Left ventricle myocardium superior (tissue), 1 donor: ENCODE measurements around the gene SH3RF3. TPM values are rescaled to one million over a fixed set of nuclear protein-coding genes. Genes with fewer than 3 reads are reported as not detected.

Source experiments
- ATAC-seq: fragments of 200-7000 bp; cut with Tn5 transposase; one replicate; pipeline ENCODE4 v1.9.1; 2020; ENCODE audit warnings: mild to moderate bottlenecking, moderate library complexity
- DNase-seq: peaks from one replicate; pipeline ENCODE4 v3.0.0-alpha.2; 2020
- intact Hi-C: fragments of 100-400 bp; cut with micrococcal nuclease; formaldehyde crosslinking; loops from one replicate; pipeline ENCODE4 v1.11.0; 2022
- total RNA-seq: library from RNA; stranded (reverse); fragmentation: NEBNext Ultra II Directional; extraction: Animal tissue kit (Norgen Biotek cat#: 25700); gene quantifications from one replicate; pipeline ENCODE4 v1.2.1, GENCODE V29; 2021
- donor health status: DM: no; HTN: yes; CAD: no; lungs with severe emphysema.

Gene SH3RF3
- total RNA-seq, 1 donor from 2014 or later = 7.4 TPM

DNA sequence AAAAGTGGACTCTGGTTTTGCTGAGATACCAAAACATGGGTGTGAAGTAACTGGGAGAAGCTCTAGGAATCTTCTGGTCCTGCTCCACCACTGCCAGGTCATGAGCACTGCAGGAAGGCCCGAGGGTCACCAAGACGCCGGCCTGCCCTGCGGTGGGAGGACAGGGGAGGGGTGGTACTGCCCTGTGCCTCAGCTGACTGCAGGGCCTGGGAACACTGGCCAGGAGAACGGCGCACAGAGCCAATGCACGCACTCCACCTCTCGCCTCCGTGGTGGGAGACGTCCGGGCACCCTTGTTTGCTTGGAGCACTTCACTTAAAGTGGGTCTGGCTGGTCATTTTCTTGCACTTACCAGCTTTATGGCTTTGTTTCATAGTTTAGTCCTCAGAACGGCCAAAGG is 153.4 kb downstream of the SH3RF3 start:
- ATAC-seq = no peak
- DNase-seq = peak; percentile 12
- intact Hi-C loops = no loop called here

DNA sequence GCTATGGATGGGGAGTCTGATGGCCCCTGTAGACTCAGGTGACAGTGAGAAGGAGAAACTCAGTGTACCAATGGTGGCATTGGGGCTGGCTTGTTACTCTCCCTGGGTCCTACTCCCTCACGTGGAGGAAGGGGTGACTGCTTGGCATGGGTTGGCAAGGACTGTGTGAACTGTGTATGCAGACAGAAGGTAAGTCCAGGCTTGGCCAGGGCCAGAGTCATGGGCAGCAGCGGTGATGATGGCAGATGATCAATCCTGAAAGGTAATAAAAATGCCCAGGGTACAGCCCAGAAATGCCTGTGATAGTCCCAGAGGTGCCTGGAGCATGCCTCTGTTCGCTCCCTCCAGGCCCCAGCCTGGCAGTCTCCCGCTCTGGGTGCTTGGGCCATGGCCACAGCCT is 153.9 kb downstream of the SH3RF3 start:
- ATAC-seq (no peak), DNase-seq (peak; percentile 19)
- intact Hi-C loops = no loop called here

DNA sequence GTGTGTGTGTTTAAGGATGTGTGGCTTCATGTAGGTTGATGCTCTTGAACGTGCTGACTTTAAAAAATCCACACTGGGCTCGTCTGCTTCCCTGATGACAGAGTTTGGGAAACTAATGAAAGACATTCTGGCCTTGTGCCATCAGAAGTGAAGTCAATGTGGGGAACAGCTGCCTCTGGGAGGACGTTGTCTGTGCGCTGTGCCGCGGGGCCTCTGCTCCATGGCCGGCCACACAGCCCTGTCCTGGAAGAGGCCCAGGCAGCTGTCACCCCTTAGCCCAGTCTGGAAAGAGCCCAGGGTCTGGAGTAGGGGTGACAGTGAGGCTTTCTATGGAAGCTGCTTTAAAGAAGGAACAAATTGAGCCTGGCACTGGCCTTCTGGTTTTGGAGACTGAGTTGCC is 155.8 kb downstream of the SH3RF3 start:
- peak; percentile 76 for DNase-seq
- peak; percentile 87 for ATAC-seq
- intact Hi-C loops = no loop called here

DNA sequence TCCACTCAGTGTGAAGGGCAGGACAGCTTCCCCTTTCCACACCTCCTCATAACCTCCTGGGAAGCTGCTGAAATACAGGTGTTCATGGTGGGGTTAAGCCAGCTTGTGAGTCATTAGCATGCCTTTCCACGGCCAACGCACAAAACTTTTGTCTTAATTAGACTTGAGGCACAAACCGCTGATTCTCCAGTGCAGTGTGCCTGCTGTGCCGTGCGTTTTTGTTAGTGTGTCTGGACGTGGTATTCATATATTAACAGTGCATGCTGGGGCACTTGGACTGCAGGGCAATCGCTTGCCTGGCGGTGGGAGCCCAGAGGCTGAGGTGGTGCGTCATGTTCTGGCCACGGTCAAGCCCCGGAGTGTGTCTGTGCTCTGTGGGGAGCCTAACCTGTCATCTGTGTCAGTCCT is 156.2 kb downstream of the SH3RF3 start:
- intact Hi-C loops = no loop called here
- ATAC-seq (peak; percentile 9), DNase-seq (peak; percentile 27)

DNA sequence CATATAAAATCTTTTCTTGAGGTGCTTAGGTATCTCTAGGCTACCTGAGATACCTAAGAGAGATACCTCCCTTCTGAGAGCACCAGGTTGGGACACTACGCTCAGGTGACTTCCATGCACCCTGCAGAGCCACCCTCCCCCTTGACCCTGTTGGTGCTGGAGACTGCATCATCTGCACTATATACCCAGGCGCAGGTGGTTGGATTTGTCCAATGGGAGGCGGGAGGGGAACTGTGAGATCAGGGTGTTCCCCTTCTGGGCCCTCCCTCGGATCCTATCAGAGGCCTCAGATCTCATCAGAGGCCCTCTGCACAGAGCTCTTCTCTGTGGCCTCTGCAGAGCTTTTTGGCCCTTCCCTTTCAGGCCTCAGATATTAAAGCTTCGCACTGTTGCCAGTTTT is 158.4 kb downstream of the SH3RF3 start:
- DNase-seq (no peak), ATAC-seq (no peak)
- intact Hi-C loops = no loop called here

DNA sequence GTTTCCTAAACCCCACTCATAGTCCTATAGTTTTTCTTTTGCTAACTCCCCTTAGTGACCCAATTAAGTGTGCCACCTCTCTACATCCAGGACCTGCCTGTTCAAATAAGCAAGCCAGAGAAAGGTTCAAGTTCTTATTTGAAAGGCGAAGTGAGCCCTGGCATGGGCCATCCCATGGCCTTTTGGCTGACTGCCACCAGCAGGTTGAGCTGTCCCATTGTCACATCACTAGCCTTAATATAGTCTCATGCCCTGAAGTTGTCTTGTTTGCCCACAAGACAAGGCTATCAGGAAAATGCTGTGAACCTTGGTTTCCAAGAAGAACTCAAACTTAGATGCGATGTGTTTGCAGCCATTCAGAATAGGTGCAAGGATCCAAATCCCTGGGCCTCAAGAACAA is 158.8 kb downstream of the SH3RF3 start:
- intact Hi-C loops = no loop called here
- ATAC-seq (no peak), DNase-seq (peak; percentile 3)

DNA sequence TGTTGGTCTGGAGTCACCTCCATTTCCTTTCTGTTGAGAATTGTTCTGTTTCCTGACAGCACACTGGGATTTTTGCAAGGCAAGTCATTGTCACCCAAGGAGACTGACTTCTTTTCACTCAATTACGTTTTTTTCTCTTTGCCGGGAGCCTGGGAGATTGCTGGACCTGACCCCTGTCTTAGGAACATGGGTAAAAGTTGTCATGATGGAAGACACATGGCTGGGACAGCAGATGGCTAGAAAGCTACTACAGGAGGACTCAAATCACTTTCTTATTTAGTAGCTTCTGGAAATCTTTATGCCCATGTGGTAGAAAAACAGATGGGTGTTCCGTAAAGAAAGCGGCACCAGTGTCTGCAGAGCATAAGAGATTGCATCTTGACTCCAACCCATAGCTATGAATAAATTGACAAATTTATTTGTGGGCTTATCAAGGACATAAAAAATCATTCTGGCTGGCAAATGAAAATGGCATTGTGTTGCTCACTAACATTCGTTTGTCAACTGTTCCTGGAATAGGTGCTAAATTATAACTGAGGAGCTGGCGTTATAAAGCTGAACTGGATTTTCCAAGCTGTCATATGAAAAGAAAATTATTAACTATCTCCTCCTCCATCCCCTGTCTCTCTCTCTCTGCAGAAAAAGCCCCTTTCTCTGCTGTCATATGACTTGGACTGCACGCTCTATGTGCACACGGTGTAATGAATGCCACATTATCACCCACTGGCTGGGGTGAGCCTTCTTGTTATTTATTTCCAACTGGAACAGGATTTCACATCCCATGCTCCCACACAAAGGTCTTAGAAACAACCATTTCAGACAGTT is 159.8 kb downstream of the SH3RF3 start:
- intact Hi-C loops = no loop called here
- no peak for ATAC-seq
- no peak for DNase-seq

DNA sequence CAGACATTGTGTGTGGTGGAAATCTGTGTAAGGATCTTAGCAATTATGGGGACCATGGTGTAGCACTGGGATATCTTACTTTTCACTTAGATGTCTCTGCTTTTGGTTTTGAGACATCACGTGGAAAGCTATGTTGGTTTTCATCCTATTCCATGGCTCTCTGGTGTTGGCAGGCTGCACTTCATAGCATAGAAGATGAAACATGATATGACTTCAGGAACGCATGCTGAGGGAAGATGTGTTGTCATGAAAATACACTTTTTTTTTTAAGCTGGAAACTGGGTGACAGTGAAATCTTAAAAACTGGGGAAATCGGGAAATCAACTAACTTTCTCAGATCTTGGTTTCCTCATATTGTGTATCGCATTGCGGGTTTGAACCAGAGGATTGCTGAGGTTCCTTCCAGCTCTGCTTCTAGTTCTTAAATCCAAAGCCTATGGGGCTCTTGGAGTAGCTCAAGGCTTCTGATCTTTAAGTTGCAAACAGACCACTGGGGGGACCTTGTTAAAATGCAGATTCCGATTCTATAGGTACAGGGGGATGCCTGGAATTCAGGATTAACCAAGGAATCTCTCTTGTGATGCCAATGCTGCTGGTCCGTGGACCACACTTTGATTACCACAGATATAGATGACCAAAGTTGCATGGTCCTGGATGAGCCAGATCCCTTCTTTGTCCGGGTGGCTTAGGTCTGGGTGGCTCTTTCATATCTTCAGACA is 160.7 kb downstream of the SH3RF3 start:
- intact Hi-C loops = no loop called here
- ATAC-seq (no peak), DNase-seq (no peak)

DNA sequence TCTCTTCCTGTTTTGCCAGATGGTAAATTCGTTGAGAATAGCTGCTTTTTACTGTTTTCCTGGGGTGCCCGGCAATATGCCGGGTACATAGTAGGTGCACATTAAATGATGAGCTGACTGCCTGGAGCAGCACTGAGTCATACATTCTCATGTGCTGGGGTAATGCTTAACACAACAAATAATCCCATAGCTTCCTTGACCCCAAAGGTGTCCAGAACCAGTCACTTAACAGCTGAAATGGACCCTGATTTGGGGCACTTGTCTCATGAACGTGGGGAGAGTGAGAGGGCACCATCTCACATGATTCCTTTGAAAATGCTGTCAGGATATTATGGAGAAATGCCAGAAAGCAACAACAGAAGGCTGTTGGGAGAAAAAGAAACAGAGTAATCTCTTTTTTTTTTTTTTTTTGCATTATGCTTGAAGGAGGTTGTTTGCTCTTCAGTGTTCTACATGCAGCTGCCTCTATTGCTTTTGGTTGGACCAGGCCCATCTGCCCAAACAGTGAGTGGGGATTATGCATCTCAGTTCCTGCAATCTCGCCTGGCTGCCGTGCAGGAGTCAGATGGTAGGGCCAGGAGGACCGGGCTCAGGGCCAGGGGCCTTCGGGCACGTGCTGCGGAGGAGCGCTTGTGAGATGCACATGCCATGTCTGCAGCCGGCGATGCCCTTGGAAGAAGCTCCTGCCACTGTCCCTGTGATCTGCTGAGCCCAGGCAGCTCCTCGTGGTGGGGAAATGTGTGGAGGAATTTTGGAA is 162.1 kb downstream of the SH3RF3 start:
- intact Hi-C loops = no loop called here
- peak; percentile 82 for ATAC-seq
- DNase-seq = peak; percentile 72

DNA sequence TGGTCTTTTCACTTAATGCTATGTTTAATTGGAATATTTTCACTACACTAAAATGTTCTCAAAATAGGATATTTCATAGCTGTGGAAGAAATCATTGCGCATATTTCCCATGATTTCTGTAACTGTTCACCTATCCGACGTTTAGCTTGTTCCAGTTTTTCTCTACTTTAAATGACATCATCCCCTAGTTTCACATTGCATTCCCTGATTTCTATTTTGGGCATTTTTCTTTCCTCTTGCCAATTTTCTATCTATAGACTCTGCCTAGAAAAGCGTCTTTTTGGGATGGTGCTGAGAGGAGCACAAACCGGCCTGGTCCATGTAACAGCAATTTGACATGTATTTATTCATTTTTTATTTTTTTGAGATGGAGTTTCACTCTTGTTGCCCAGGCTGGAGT is 163.4 kb downstream of the SH3RF3 start:
- no peak for ATAC-seq
- DNase-seq = no peak
- intact Hi-C loops = no loop called here

DNA sequence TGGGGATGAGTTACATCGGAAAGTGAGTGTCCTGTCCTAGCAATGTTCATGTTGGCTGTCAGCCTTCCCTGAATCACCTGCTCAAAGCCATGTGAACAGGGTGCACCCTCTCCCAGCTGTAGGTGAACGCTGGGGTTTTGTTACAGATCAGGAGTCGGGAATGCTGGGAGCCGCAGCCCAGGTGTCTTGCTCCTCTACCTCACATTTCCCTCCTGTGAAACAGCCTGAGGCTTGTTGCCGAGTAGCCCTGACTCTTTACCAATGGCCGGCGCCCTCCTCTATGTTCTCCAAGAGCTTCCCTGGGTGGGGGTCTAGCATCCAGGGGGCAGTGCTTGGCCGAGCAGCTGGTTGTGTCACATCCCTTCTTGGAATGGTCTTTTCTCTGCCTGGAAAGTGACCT is 164.7 kb downstream of the SH3RF3 start:
- DNase-seq (no peak), ATAC-seq (no peak)
- intact Hi-C loops = no loop called here

DNA sequence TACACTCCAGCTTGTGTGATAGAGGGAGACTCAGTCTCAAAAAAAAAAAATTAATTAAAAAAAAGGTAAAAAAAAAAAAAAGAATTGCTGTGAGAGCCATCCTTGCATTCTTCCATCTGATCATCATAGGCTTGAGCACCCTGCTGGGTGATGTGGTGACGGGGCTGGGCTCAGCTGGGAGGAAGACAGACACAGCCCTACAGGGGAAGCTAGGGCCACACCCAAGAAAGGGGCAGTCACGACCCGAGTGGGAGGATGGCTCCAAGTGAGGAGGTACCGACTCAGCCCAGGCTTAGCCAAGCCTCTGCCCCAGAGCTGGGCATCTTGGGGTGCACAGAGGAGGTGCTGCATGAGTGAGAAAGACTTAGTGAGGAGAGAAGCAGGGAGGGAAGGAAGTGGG is 165.5 kb downstream of the SH3RF3 start:
- intact Hi-C loops = no loop called here
- DNase-seq (no peak), ATAC-seq (no peak)

DNA sequence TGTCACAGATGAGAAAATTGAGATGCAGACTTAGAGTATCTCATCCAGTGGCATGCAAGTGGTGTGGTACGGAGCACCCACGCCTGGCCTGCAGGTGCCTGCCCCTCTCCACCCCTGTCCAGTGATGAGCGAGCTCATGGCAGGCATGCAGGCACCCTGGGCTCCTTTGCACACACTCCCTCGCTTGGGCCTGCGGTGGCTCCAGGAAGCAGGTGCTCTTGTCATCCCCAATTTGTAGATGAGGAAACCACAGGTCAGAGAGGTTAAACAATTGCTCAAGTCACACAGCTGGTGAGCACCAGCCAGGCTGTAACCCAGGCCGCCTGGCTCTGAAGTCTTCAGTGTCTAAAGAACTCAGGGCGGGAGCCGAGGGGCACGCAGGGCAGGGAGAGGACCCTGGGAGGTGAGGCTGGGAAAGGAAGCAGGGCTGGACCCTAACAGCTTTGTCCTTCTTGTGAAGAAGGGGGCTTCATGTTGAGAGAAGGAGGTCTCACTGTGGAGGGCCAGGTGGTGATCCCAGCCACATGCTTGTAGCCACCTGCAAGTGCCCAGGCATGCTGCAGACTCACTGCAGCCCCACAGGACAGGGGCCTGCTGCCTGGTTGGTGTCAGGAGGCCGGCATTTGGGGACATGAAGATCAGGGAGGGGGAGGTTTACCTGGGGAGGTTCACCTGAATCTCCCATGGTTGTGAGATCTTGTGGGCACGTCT is 166.2 kb downstream of the SH3RF3 start:
- intact Hi-C loops = no loop called here
- ATAC-seq (no peak), DNase-seq (no peak)

DNA sequence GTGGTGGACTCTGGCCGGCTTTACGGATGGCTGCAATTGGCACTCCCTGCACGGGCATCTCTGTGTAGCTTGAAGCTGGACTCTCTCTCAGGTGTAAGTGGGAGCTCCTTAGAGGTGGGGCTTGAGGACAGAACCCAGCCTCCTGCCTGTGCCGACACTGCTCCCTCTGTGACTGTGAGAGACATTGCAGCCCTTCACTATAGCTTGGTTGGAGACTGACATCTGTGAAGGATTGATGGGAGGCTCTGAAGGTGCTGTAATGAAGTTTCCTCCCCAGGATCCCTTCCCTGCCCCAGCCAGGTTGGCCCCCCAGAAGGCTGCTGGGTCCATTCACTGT is 166.7 kb downstream of the SH3RF3 start:
- ATAC-seq (no peak), DNase-seq (peak; percentile 5)
- intact Hi-C loops = no loop called here

DNA sequence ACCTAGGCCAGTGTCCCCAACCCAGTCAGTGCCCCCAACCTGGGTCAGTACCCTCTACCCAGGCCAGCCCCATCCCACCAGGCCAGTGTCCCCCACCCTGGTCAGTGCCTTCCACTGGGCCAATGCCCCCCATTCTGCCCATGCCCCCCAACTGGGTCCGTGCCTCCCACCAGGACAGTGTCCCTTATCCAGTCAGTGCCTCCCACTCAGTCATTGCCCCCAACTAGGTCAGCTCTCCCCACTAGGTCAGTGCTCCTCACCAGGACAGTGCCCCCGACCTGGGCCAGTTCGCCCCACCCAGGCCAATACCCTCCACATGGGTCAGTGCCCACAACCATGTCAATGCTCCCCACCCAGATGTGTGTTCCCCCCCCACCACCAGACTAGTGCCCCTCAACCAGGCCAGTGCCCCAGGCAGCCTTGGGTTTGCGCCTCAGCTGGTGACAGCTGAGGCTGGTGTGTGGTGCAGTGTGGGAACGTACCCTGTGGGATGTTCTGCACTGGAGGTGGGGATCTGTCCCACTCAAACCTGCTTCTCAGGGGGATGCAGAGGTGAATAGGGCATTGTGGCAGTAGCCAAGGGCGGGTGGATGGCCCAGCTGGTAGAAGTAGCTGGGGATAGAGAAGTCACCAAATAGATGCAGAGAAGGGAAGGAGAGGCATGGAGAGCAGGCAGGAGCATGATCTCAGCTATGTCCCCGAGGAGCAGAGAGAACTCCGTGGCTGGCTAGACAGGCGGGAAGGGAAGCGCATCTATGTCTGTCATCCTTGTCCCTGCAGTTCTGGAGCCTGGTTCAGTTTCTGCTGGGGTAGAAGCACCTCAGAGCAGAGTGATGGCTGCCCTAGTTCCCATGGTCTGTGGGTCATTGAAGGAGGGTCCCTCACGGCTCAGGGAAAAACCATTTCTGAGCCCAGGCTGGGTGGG is 168.8 kb downstream of the SH3RF3 start:
- DNase-seq (no peak), ATAC-seq (no peak)
- intact Hi-C loops = no loop called here

DNA sequence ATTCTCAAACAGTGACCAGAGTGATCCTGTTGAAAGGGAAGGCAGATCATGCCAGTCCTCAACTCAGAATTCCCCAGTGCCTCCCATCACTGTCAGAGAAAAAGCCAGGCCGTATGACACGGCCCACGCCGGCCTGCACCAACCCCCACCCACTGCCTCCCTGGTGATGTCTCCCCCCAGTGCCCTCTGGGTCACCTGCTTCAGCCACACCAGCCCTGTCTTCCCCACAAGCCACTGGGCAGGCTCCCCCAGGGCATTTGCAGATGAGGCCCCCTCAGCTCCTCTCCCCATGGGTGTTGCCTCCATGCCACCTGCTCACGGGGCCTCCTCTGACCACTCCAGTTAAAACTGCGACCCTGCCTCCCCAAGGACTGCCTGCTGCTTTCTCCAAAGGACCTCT is 169.8 kb downstream of the SH3RF3 start:
- ATAC-seq = no peak
- intact Hi-C loops = no loop called here
- no peak for DNase-seq

DNA sequence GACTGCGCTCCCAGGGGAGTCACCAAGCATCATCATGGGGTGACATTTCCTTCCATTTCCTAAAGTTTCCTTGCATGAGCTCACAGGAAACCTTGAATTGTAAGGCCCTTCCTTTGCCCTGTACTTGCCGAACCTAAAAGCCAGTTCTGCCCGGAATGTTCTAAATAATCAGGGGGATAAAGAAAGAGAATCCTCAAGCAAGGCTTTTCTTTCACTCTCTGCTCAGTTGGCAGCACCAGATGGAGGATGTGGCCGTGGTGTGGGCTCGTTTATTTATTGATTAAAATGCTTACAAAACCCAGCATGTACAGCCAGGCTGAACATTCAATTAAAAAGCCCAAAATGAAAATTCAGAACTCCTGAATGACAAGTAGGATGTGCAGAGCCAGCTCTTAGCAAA is 170.5 kb downstream of the SH3RF3 start:
- no peak for DNase-seq
- intact Hi-C loops = no loop called here
- no peak for ATAC-seq

DNA sequence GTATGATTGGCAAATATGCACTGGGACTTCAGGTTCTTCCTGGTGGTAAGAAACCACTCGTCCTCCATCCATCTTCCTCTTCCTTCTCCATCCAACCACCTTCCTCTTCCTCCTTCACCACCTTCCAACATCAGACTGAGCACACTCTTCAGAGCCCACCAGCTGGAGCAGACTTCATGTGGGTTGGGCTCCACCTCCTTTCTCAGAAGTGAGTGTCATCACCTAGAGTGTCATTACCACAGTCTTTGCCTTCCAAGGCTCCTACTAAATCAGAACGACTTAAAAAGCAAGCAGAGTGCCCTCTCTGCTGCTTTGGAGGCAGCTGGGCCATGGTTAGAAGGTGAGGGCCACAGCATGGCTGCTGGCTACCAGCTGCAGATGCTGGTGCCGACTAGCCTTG is 171.6 kb downstream of the SH3RF3 start:
- DNase-seq (no peak), ATAC-seq (no peak)
- intact Hi-C loops = no loop called here

DNA sequence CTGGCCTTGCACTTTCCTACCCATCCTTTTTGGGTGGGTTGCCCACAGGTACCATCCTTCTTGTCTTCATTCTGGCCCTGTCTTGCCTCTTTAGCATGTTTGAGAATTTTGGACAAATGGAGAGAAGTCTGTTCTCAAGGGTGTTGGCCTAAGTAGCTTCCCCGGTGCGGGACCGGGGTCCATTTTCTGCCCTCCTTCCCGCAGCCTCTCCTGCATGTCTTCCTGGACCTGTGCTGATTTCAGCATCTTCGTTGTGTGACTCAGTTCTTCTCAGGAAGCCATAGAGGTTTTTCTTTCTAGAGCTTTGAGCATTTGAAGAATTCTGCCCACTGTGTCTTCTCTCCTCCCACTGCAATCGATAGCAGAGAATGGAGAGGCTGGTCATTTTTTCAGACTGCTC is 172.7 kb downstream of the SH3RF3 start:
- intact Hi-C loops = no loop called here
- ATAC-seq (no peak), DNase-seq (no peak)
